BLaER1 treated with 17β-estradiol and CSF1 and Interleukin-3, amounts not matched to agents 10 nM and 100 nM (cell line): ENCODE measurements around the gene EGLN2.

Experiments used
- H3K27ac ChIP-seq, 11 experiments: shearing (Covaris generic); formaldehyde crosslinking; 2 replicates each; pipeline ENCODE4 v1.8.1; 2022
- H3K27me3 ChIP-seq, 11 experiments: shearing (Covaris generic); formaldehyde crosslinking; 2 replicates each; pipeline ENCODE4 v1.8.1; 2022
- H3K36me3 ChIP-seq, 11 experiments: shearing (Covaris generic); formaldehyde crosslinking; 2 replicates each; pipeline ENCODE4 v1.8.1; 2022
- H3K4me1 ChIP-seq, 10 experiments: shearing (Covaris generic); formaldehyde crosslinking; 2 replicates each; pipeline ENCODE4 v1.8.1; 2022
- H3K4me2 ChIP-seq, 11 experiments: shearing (Covaris generic); formaldehyde crosslinking; 2 replicates each; pipeline ENCODE4 v1.8.1; 2022
- H3K4me3 ChIP-seq, 10 experiments: shearing (Covaris generic); formaldehyde crosslinking; 2 replicates each; pipeline ENCODE4 v1.8.1; 2022
- H3K9ac ChIP-seq, 11 experiments: shearing (Covaris generic); formaldehyde crosslinking; 2 replicates each; pipeline ENCODE4 v1.8.1; 2022
- H3K9me3 ChIP-seq, 11 experiments: shearing (Covaris generic); formaldehyde crosslinking; replicated peaks in 1 of 11; 2 replicates each; pipeline ENCODE4 v1.8.1; 2022
- H4K20me1 ChIP-seq, 11 experiments: shearing (Covaris generic); formaldehyde crosslinking; 2 replicates each; pipeline ENCODE4 v1.8.1; 2022
- Cebpa-rat ChIP-seq, 11 experiments: shearing (Covaris generic); IDR thresholded peaks; 2 replicates each; pipeline ENCODE4 v1.8.1; 2022

The EGLN2 gene

GRCh38 chr19:40774916-40775631 is 23.9 kb upstream of the EGLN2 start, which contains the start of gene MIA:
TSS of gene MIA (plus strand) at chr19:40775521. CDS start at chr19:40775543, 22 bp downstream.
- no peak within 1 kb of the TSS for H3K27ac ChIP-seq
- no peak within 1 kb of the TSS for H3K9ac ChIP-seq

DNA sequence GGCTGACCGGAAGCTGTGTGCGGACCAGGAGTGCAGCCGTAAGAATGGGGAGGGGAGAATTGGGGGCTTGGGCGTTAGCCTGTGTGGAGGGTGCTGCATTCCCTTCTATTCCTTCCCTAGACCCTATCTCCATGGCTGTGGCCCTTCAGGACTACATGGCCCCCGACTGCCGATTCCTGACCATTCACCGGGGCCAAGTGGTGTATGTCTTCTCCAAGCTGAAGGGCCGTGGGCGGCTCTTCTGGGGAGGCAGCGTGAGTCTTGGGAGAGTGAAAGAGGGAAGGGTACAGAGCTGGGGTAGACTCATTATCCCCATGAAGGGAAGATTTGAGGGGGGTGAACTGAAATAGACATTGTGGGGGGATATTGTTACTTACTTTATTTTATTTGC is 23.4 kb upstream of the EGLN2 start:
- no peak overlapping the region for H3K4me3 ChIP-seq
- no peak for TF ChIP-seq Cebpa-rat (IDR thresholded peaks at IDR 0.05)
- peaks cover 4 to 19% (median 13%) of the 10 kb centered on the region in 11 experiments; a peak in 16 of 22 replicates for H3K36me3 ChIP-seq
- no peak overlapping the region for H3K27ac ChIP-seq
- H3K27me3 ChIP-seq, result no peaks in the 10 kb centered on the region
- H3K9ac ChIP-seq, result no peak overlapping the region
- peaks cover 4 to 15% (median 11%) of the 10 kb centered on the region in 11 experiments; a peak in 18 of 22 replicates for H3K9me3 ChIP-seq
- H3K4me2 ChIP-seq, result peak overlapping the region; percentile 31 to 96 (median 72); a peak in 21 of 22 replicates
- peaks cover 45 to 56% (median 49%) of the 10 kb centered on the region in 10 experiments for H3K4me1 ChIP-seq
- H4K20me1 ChIP-seq, result peaks cover 0 to 13% (median 7%) of the 10 kb centered on the region in 11 experiments; a peak in 8 of 22 replicates

More at GRCh38 chr19:40774916-40775631, 23.9 kb upstream of the EGLN2 start, which contains the start of gene MIA:
- Histone ChIP-seq H3K4me1 (peaks cover 42 to 51% (median 48%) of the 10 kb centered on the region in 10 experiments), H3K36me3 (peaks cover 10 to 24% (median 18%) of the 10 kb centered on the region in 11 experiments; a peak in 21 of 22 replicates), H4K20me1 (peaks cover 0 to 13% (median 7%) of the 10 kb centered on the region in 11 experiments; a peak in 8 of 22 replicates), H3K4me3 (no peak within 1 kb of the TSS), H3K4me2 (peak within 1 kb of the TSS; percentile 69 to 96 (median 87)), H3K27me3 (no peaks in the 10 kb centered on the region), H3K9me3 (peaks cover 4 to 20% (median 12%) of the 10 kb centered on the region in 11 experiments; a peak in 18 of 22 replicates)
- TF ChIP-seq Cebpa-rat (IDR thresholded peaks at IDR 0.05), result no peak

GRCh38 chr19:40776364-40776763 is 22.6 kb upstream of the EGLN2 start:
- TF ChIP-seq Cebpa-rat (IDR thresholded peaks at IDR 0.05), result no peak

GRCh38 chr19:40776932-40777644 is 21.9 kb upstream of the EGLN2 start:
- peaks cover 46 to 67% (median 51%) of the 10 kb centered on the region in 10 experiments for H3K4me1 ChIP-seq
- H3K36me3 ChIP-seq, result peaks cover 0 to 13% (median 3%) of the 10 kb centered on the region in 11 experiments; a peak in 11 of 22 replicates
- peak overlapping the region; percentile 86 to 95 (median 91) for H3K9ac ChIP-seq
- H3K27me3 ChIP-seq, result no peaks in the 10 kb centered on the region
- TF ChIP-seq Cebpa-rat (IDR thresholded peaks at IDR 0.05), result no peak
- H3K27ac ChIP-seq, result peak overlapping the region; percentile 92 to 100 (median 98)
- 0 out of 22 replicates have a peak, but pooled peaks cover 0 to under 1% (median 0%) of the 10 kb centered on the region in 11 experiments for H3K9me3 ChIP-seq
- peak overlapping the region; percentile 61 to 75 (median 66) for H3K4me3 ChIP-seq
- peak overlapping the region; percentile 87 to 99 (median 95) for H3K4me2 ChIP-seq
- H4K20me1 ChIP-seq, result peaks cover 0 to 13% (median 7%) of the 10 kb centered on the region in 11 experiments; a peak in 8 of 22 replicates

More at GRCh38 chr19:40776364-40776763, 22.6 kb upstream of the EGLN2 start:
- H3K36me3 ChIP-seq, result peaks cover 0 to 13% (median 7%) of the 10 kb centered on the region in 11 experiments; a peak in 8 of 22 replicates
- H3K4me2 ChIP-seq, result peak overlapping the region; percentile 69 to 96 (median 87)
- H4K20me1 ChIP-seq, result peaks cover 0 to 13% (median 7%) of the 10 kb centered on the region in 11 experiments; a peak in 8 of 22 replicates
- peaks cover 0 to 7% (median 4%) of the 10 kb centered on the region in 11 experiments; a peak in 10 of 22 replicates for H3K9me3 ChIP-seq
- peaks cover 46 to 64% (median 50%) of the 10 kb centered on the region in 10 experiments for H3K4me1 ChIP-seq
- peak overlapping the region in 2 of 11 experiments; percentile 91 to 95; a peak in 3 of 22 replicates for H3K9ac ChIP-seq
- H3K27ac ChIP-seq, result peak overlapping the region in 3 of 11 experiments; percentile 97 to 98 (median 98); a peak in 4 of 22 replicates
- H3K4me3 ChIP-seq, result peak overlapping the region in 3 of 10 experiments; percentile 43 to 53 (median 46); a peak in 3 of 20 replicates
- H3K27me3 ChIP-seq, result no peaks in the 10 kb centered on the region

DNA sequence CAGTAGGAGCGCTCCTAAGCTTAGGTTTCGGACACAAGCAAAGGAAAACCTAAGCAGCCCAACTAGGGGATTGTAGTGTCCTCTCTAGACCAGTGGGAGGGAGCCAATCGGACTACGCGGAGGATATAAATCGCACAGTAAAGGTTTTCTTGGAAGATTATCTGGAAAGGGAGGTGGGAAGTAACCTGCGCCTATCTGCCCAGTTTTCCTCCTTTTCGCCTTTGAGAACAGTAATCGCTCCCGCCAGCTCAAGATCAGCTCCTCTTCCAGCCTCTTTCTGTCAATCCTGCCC is 21.4 kb upstream of the EGLN2 start:
- Histone ChIP-seq H4K20me1 (peaks cover 0 to 13% (median 7%) of the 10 kb centered on the region in 11 experiments; a peak in 8 of 22 replicates), H3K36me3 (peaks cover 0 to 18% (median 6%) of the 10 kb centered on the region in 11 experiments; a peak in 8 of 22 replicates), H3K27me3 (no peaks in the 10 kb centered on the region), H3K4me1 (peaks cover 46 to 67% (median 51%) of the 10 kb centered on the region in 10 experiments), H3K9me3 (no peaks in the 10 kb centered on the region), H3K27ac (peak overlapping the region; percentile 92 to 100 (median 98)), H3K4me3 (peak overlapping the region; percentile 61 to 75 (median 66)), H3K4me2 (peak overlapping the region; percentile 87 to 99 (median 95)), H3K9ac (peak overlapping the region; percentile 86 to 95 (median 91))
- TF ChIP-seq Cebpa-rat (IDR thresholded peaks at IDR 0.05), result no peak

DNA sequence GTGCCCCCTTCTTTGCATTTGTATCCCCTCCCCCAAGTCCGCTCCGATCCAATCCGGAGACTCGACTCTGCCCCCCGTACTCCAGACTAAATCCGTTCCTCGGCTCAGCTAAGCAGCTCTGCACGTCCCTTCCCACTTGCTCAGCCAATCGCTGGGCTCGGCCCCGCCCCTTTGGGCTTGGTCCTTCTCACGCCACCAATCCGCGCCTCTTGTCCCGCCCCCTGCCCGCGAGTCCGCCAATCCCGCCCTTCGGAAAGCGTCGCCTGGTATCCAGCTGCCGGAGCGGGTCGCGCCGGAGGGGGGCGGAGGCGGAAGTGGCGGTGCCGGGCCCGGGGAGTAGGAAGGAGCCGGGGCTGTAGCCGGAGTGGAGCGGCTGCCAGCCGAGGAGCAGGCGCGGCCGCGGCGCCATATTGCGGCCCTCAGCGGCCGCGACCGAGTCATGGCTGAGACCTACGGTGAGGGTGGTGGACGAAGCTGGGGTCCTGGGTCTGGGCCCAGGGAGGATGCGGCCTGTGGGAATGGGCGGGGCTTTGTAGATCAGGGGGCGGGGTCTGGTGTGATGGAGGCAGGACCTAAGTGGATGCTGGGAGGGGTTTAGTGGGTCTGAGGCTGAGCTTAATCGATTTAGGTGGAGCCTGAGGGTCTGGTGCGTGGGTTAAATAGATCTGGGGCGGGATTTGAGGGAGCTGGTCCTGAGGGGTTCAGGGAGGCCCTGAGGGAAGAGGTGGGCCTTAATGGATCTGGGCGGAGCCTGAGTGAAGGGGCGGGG is 20.9 kb upstream of the EGLN2 start, which contains the start of gene RAB4B:
RAB4B (plus strand) TSS at position 311 of the 769 bp plus-strand sequence; CDS start at position 440, 129 bp downstream.
- peak within 1 kb of the TSS; percentile 92 to 100 (median 98) for H3K27ac ChIP-seq
- peak within 1 kb of the TSS; percentile 86 to 95 (median 91) for H3K9ac ChIP-seq
- TF ChIP-seq Cebpa-rat (IDR thresholded peaks at IDR 0.05), result no peak
- H3K4me2 ChIP-seq, result peak within 1 kb of the TSS; percentile 87 to 99 (median 95)
- peak within 1 kb of the TSS; percentile 61 to 75 (median 66) for H3K4me3 ChIP-seq
- no peaks in the 10 kb centered on the region for H3K27me3 ChIP-seq
- no peaks in the 10 kb centered on the region for H3K9me3 ChIP-seq
- peaks cover 0 to 24% (median 6%) of the 10 kb centered on the region in 11 experiments; a peak in 8 of 22 replicates for H3K36me3 ChIP-seq
- peaks cover 0 to 13% (median 7%) of the 10 kb centered on the region in 11 experiments; a peak in 8 of 22 replicates for H4K20me1 ChIP-seq
- H3K4me1 ChIP-seq, result peaks cover 46 to 67% (median 51%) of the 10 kb centered on the region in 10 experiments

DNA sequence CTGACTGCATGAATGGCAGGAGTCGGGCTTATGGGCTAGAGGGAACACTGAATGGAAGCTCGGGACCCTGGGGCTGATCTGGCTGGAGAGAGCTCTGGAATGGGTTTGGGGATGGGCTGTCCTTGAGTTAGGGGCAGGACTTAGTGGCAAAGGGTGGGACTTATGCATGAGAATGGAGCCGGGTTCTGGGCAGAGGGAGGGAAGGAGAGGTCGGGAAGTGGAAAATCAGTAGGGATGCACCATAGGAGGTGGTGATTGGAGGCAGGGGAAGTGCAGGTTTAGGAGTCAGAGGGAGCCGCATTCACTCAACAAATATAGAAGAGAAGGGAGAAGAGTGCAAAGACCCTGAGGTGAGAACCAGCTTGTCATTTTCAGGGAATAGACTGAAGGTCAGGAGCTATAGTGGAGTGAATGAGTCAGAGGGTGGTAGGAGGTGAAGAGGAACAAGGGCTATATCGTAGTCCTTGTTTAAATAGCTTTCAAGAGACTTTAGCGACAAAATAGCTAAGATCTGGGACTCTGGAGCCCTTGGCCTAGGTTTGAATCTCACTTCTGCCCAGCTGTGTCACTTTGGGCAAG is 20.2 kb upstream of the EGLN2 start:
- Histone ChIP-seq H3K27ac (peak overlapping the region; percentile 82 to 100 (median 98)), H3K9me3 (no peaks in the 10 kb centered on the region), H4K20me1 (peaks cover 0 to 13% (median 7%) of the 10 kb centered on the region in 11 experiments; a peak in 8 of 22 replicates), H3K4me2 (peak overlapping the region; percentile 73 to 97 (median 94)), H3K27me3 (no peaks in the 10 kb centered on the region), H3K4me1 (peaks cover 46 to 62% (median 51%) of the 10 kb centered on the region in 10 experiments), H3K36me3 (peaks cover 0 to 30% (median 6%) of the 10 kb centered on the region in 11 experiments; a peak in 9 of 22 replicates), H3K9ac (peak overlapping the region; percentile 85 to 95 (median 91)), H3K4me3 (peak overlapping the region; percentile 61 to 75 (median 66))
- TF ChIP-seq Cebpa-rat (IDR thresholded peaks at IDR 0.05), result no peak
